IMR-90 (cell line): ENCODE data around the gene NAMPT.

Source experiments
- BHLHE40 ChIP-seq: fragments of 150-350 bp; IDR thresholded peaks from 2 replicates; pipeline ENCODE4 v1.6.1; 2016; ENCODE audit warnings: mild to moderate bottlenecking, low read depth, low read length
- CTCF ChIP-seq: conservative IDR thresholded peaks from 2 replicates; pipeline ENCODE4 v1.5.1; 2012; ENCODE audit warnings: mild to moderate bottlenecking, low read depth, low read length, improper control_type of control experiment
- MAFK ChIP-seq: IDR thresholded peaks from 2 replicates; pipeline ENCODE4 v1.6.1; 2012; ENCODE audit warnings: low read depth, low read length, improper control_type of control experiment
- POLR2A ChIP-seq: IDR thresholded peaks from 2 replicates; pipeline ENCODE4 v1.6.1; 2012; ENCODE audit warnings: mild to moderate bottlenecking, low read depth, low read length
- RAD21 ChIP-seq: IDR thresholded peaks from 2 replicates; pipeline ENCODE4 v1.6.1; 2012; ENCODE audit warnings: low read length, improper control_type of control experiment

GRCh38 chr7:106203473-106203872 is 81.3 kb downstream of the NAMPT start:
- TF ChIP-seq CTCF (no peak), POLR2A (no peak), MAFK (no peak), RAD21 (no peak), BHLHE40 (no peak)
